Measurements from ENCODE around the gene TMEM245. TPM values are rescaled to one million over a fixed set of nuclear protein-coding genes. Genes with fewer than 3 reads are reported as not detected.

Gene TMEM245
- polyA plus RNA-seq, 1 experiment, result 30.4 TPM

GRCh38 chr9:109037946-109038715, 81.6 kb downstream of the TMEM245 start:
- no peak for TF ChIP-seq CTCF (IDR thresholded peaks at IDR 0.05; ENCODE audit: insufficient read depth, low read depth, low read length)
- H3K36me3 ChIP-seq (ENCODE audit: control insufficient read depth, insufficient read depth, low read length), result no peaks in the 10 kb centered on the region; the same call in 1 of the 2 replicates
- no peaks in the 10 kb centered on the region for H3K27me3 ChIP-seq (ENCODE audit: control insufficient read depth, insufficient read depth, low read length)
- no peak for DNase-seq (ENCODE audit: low read depth)
- POLR2A ChIA-PET, result no interaction called here
- H3K4me3 ChIP-seq (ENCODE audit: low read depth, low read length), result no peak overlapping the region
- CTCF ChIA-PET, result no interaction called here

- POLR2A ChIA-PET, result no interaction called here
- no peak for TF ChIP-seq CTCF (IDR thresholded peaks at IDR 0.05; ENCODE audit: insufficient read depth, low read depth, low read length)
- no peak overlapping the region for H3K4me3 ChIP-seq (ENCODE audit: low read depth, low read length)
- no peaks in the 10 kb centered on the region for H3K27me3 ChIP-seq (ENCODE audit: control insufficient read depth, insufficient read depth, low read length)
- DNase-seq (ENCODE audit: low read depth), result no peak
- CTCF ChIA-PET, result no interaction called here
- H3K36me3 ChIP-seq (ENCODE audit: control insufficient read depth, insufficient read depth, low read length), result no peaks in the 10 kb centered on the region
Measured at GRCh38 chr9:109036744-109037680, 82.7 kb downstream of the TMEM245 start.

- POLR2A ChIA-PET, result interaction anchor here (0.7 kb wide), 1 partner anchor 17 kb away, joined by 3 read pairs; no protein-coding TSS in a partner anchor
- Histone ChIP-seq H3K4me3 (ENCODE audit: low read depth, low read length) (no peak overlapping the region), H3K36me3 (ENCODE audit: control insufficient read depth, insufficient read depth, low read length) (no peaks in the 10 kb centered on the region), H3K27me3 (ENCODE audit: control insufficient read depth, insufficient read depth, low read length) (no peaks in the 10 kb centered on the region)
- peak; percentile 78 for DNase-seq (ENCODE audit: low read depth)
- CTCF ChIA-PET, result no interaction called here
- no peak for TF ChIP-seq CTCF (IDR thresholded peaks at IDR 0.05; ENCODE audit: insufficient read depth, low read depth, low read length)
Measured at GRCh38 chr9:109035684-109036423, 83.9 kb downstream of the TMEM245 start.

- Histone ChIP-seq H3K27me3 (ENCODE audit: control insufficient read depth, insufficient read depth, low read length) (no peaks in the 10 kb centered on the region), H3K4me3 (ENCODE audit: low read depth, low read length) (no peak overlapping the region), H3K36me3 (ENCODE audit: control insufficient read depth, insufficient read depth, low read length) (no peaks in the 10 kb centered on the region)
- ChIA-PET POLR2A (interaction anchor here (0.5 kb wide), 1 partner anchor 21 kb away, joined by 3 read pairs; the partner anchor contains the start of gene CTNNAL1), CTCF (interaction anchor here (1.3 to 1.4 kb wide), 2 partner anchors 18 to 20 kb away, joined by 3 read pairs; no protein-coding TSS in a partner anchor)
- no peak for TF ChIP-seq CTCF (IDR thresholded peaks at IDR 0.05; ENCODE audit: insufficient read depth, low read depth, low read length)
- no peak for DNase-seq (ENCODE audit: low read depth)
Measured at GRCh38 chr9:109033941-109034700, 85.6 kb downstream of the TMEM245 start.
